Skeletal muscle satellite cell (primary cell): ENCODE data around the gene KCP.

ENCODE experiments used
- H3K27me3 ChIP-seq: 2 replicates; pipeline ENCODE4 v1.7.0; 2013; ENCODE audit warnings: low read length; ENCODE audit not compliant: control insufficient read depth, insufficient read depth
- H3K36me3 ChIP-seq: 2 replicates; pipeline ENCODE4 v1.7.0; 2013; ENCODE audit warnings: mild to moderate bottlenecking, control low read depth, low read length; ENCODE audit not compliant: insufficient read depth
- H3K4me1 ChIP-seq: 2 replicates; pipeline ENCODE4 v1.7.0; 2013; ENCODE audit warnings: low read length; ENCODE audit not compliant: control insufficient read depth, insufficient read depth
- H3K4me2 ChIP-seq: 2 replicates; pipeline ENCODE4 v1.7.0; 2013; ENCODE audit warnings: mild to moderate bottlenecking, low read length
- H3K4me3 ChIP-seq: 2 replicates; pipeline ENCODE4 v1.7.0; 2013; ENCODE audit warnings: low read length
- H3K9ac ChIP-seq: 2 replicates; pipeline ENCODE4 v1.7.0; 2013; ENCODE audit warnings: mild to moderate bottlenecking, low read depth, low read length, moderate library complexity
- H3K9me3 ChIP-seq: replicated peaks from 2 replicates; pipeline ENCODE4 v1.7.0; 2013; ENCODE audit warnings: mild to moderate bottlenecking, control low read depth, low read length

Gene KCP

GRCh38 chr7:128928882-128929788 is 18.6 kb upstream of the KCP start:
- no peak overlapping the region for H3K4me3 ChIP-seq
- no peak overlapping the region for H3K4me2 ChIP-seq
- H3K9me3 ChIP-seq = no peaks in the 10 kb centered on the region
- H3K36me3 ChIP-seq = no peaks in the 10 kb centered on the region
- H3K9ac ChIP-seq = no peak overlapping the region
- no peaks in the 10 kb centered on the region for H3K4me1 ChIP-seq
- H3K27me3 ChIP-seq = peaks cover 37% of the 10 kb centered on the region

GRCh38 chr7:128928159-128928813 is 17.8 kb upstream of the KCP start:
- H3K4me3 ChIP-seq = no peak overlapping the region
- no peak overlapping the region for H3K9ac ChIP-seq
- H3K36me3 ChIP-seq = no peaks in the 10 kb centered on the region
- H3K4me2 ChIP-seq = no peak overlapping the region
- H3K27me3 ChIP-seq = peaks cover 40% of the 10 kb centered on the region
- no peaks in the 10 kb centered on the region for H3K9me3 ChIP-seq
- H3K4me1 ChIP-seq = no peaks in the 10 kb centered on the region

- no peaks in the 10 kb centered on the region for H3K4me1 ChIP-seq
- H3K36me3 ChIP-seq = no peaks in the 10 kb centered on the region
- H3K27me3 ChIP-seq = peaks cover 53% of the 10 kb centered on the region
- no peak overlapping the region for H3K9ac ChIP-seq
- no peaks in the 10 kb centered on the region for H3K9me3 ChIP-seq
- H3K4me2 ChIP-seq = no peak overlapping the region
- no peak overlapping the region for H3K4me3 ChIP-seq
Observed at GRCh38 chr7:128924707-128925588, 14.4 kb upstream of the KCP start.

- H3K36me3 ChIP-seq = no peaks in the 10 kb centered on the region
- no peak overlapping the region for H3K4me3 ChIP-seq
- H3K9ac ChIP-seq = no peak overlapping the region
- no peak overlapping the region for H3K4me2 ChIP-seq
- no peaks in the 10 kb centered on the region for H3K9me3 ChIP-seq
- H3K27me3 ChIP-seq = peaks cover 67% of the 10 kb centered on the region
- H3K4me1 ChIP-seq = no peaks in the 10 kb centered on the region
Observed at GRCh38 chr7:128923411-128923800, 12.9 kb upstream of the KCP start.

- H3K27me3 ChIP-seq = peaks cover 71% of the 10 kb centered on the region
- no peak overlapping the region for H3K9ac ChIP-seq
- no peaks in the 10 kb centered on the region for H3K9me3 ChIP-seq
- H3K4me2 ChIP-seq = no peak overlapping the region
- no peaks in the 10 kb centered on the region for H3K4me1 ChIP-seq
- H3K4me3 ChIP-seq = no peak overlapping the region
- no peaks in the 10 kb centered on the region for H3K36me3 ChIP-seq
Observed at GRCh38 chr7:128922496-128923410, 12.2 kb upstream of the KCP start.

GRCh38 chr7:128921866-128922440 is 11.4 kb upstream of the KCP start:
- no peaks in the 10 kb centered on the region for H3K9me3 ChIP-seq
- H3K36me3 ChIP-seq = no peaks in the 10 kb centered on the region
- H3K27me3 ChIP-seq = peaks cover 75% of the 10 kb centered on the region

GRCh38 chr7:128920913-128921582 is 10.5 kb upstream of the KCP start:
- Histone ChIP-seq H3K27me3 (peaks cover 84% of the 10 kb centered on the region), H3K9me3 (no peaks in the 10 kb centered on the region), H3K4me1 (no peaks in the 10 kb centered on the region), H3K4me3 (no peak overlapping the region), H3K9ac (no peak overlapping the region), H3K36me3 (no peaks in the 10 kb centered on the region), H3K4me2 (no peak overlapping the region)

More at GRCh38 chr7:128921866-128922440, 11.4 kb upstream of the KCP start:
- H3K4me1 ChIP-seq = no peaks in the 10 kb centered on the region
- no peak overlapping the region for H3K9ac ChIP-seq
- H3K4me3 ChIP-seq = no peak overlapping the region
- no peak overlapping the region for H3K4me2 ChIP-seq

GRCh38 chr7:128919881-128920799 is 9.6 kb upstream of the KCP start:
- no peak overlapping the region for H3K4me3 ChIP-seq
- no peaks in the 10 kb centered on the region for H3K36me3 ChIP-seq
- H3K4me2 ChIP-seq = no peak overlapping the region
- H3K27me3 ChIP-seq = peaks cover 88% of the 10 kb centered on the region
- no peaks in the 10 kb centered on the region for H3K9me3 ChIP-seq
- peaks cover 3% of the 10 kb centered on the region for H3K4me1 ChIP-seq
- no peak overlapping the region for H3K9ac ChIP-seq

GRCh38 chr7:128919241-128919640 is 8.7 kb upstream of the KCP start:
- no peaks in the 10 kb centered on the region for H3K36me3 ChIP-seq
- no peak overlapping the region for H3K4me3 ChIP-seq
- H3K9me3 ChIP-seq = no peaks in the 10 kb centered on the region
- peaks cover 87% of the 10 kb centered on the region for H3K27me3 ChIP-seq
- H3K4me2 ChIP-seq = no peak overlapping the region
- H3K9ac ChIP-seq = no peak overlapping the region
- peaks cover 3% of the 10 kb centered on the region for H3K4me1 ChIP-seq
